Activated naive CD4-positive, alpha-beta T cell treated with anti-CD3 and anti-CD28 coated beads for 36 hours (primary cell): ENCODE results near the gene RBFOX2. TPM values are rescaled to one million over a fixed set of nuclear protein-coding genes. Genes with fewer than 3 reads are reported as not detected.

Source experiments
- CTCF ChIA-PET: fragments of 350-600 bp; sonication (Branson Sonifier 250); formaldehyde crosslinking; loops from one replicate; lab custom pipeline; 2021; ENCODE audit warnings: antibody characterized with exemption; lab: Charles Lee
- DNase-seq: peaks from one replicate; pipeline ENCODE4 v3.0.0-alpha.2; 2020
- H3K27ac Mint-ChIP-seq: one replicate; pipeline ENCODE4 v1.8.0; 2021; ENCODE audit warnings: mild to moderate bottlenecking, mixed read lengths
- H3K27me3 Mint-ChIP-seq: one replicate; pipeline ENCODE4 v1.8.0; 2021; ENCODE audit warnings: low read depth, mixed read lengths
- H3K36me3 Mint-ChIP-seq: one replicate; pipeline ENCODE4 v1.8.0; 2021; ENCODE audit warnings: low read depth, mixed read lengths
- H3K4me1 Mint-ChIP-seq: one replicate; pipeline ENCODE4 v1.8.0; 2021; ENCODE audit warnings: low read depth, mixed read lengths
- H3K4me3 Mint-ChIP-seq: one replicate; pipeline ENCODE4 v1.8.0; 2021; ENCODE audit warnings: mild to moderate bottlenecking, moderate library complexity, mixed read lengths
- H3K9me3 Mint-ChIP-seq: one replicate; pipeline ENCODE4 v1.8.0; 2021; ENCODE audit warnings: mixed read lengths
- intact Hi-C: fragments of 100-400 bp; cut with micrococcal nuclease; formaldehyde crosslinking; loops from one replicate; pipeline ENCODE4 v1.15.1; 2023
- total RNA-seq, 2 experiments: library from RNA; stranded (reverse); gene quantifications; one replicate each; pipeline ENCODE4 v1.2.3, GENCODE V29; 2021

Gene RBFOX2
- total RNA-seq, 2 experiments from 2014 or later = 3.3 to 4.3 TPM

DNA sequence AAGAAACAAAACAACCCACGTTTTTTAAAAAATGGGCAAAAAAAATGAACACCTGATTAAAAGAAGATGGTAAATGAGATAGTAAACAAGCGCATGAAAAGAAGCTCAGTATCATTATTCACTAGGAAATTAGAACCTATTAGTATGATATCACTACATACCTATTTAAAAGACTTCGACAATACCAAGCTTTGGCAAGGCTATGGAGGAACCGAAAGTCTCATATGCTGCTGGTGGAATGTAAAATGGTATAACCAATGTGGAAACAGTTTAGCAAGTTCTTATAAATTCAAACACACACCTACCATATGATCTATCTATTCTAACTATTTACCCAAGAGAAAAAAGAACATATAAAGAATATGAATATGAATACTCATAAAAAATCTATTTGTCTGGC, 167.2 kb downstream of the RBFOX2 start:
- no peak for DNase-seq
- no peaks in the 10 kb centered on the region for H3K36me3 Mint-ChIP-seq
- no peak overlapping the region for H3K27ac Mint-ChIP-seq
- intact Hi-C loops = no loop called here
- CTCF ChIA-PET = no interaction called here
- H3K9me3 Mint-ChIP-seq = no peaks in the 10 kb centered on the region
- no peaks in the 10 kb centered on the region for H3K27me3 Mint-ChIP-seq
- no peak overlapping the region for H3K4me3 Mint-ChIP-seq
- H3K4me1 Mint-ChIP-seq = no peaks in the 10 kb centered on the region

GRCh38 chr22:35860837-35861236, 167.8 kb downstream of the RBFOX2 start:
- CTCF ChIA-PET = interaction anchor here (1.0 kb wide), 1 partner anchor 24 kb away, joined by 3 read pairs; no protein-coding TSS in a partner anchor
- no peaks in the 10 kb centered on the region for H3K4me1 Mint-ChIP-seq
- H3K27ac Mint-ChIP-seq = no peak overlapping the region
- DNase-seq = no peak
- H3K4me3 Mint-ChIP-seq = no peak overlapping the region
- intact Hi-C loops = no loop called here
- H3K27me3 Mint-ChIP-seq = no peaks in the 10 kb centered on the region
- no peaks in the 10 kb centered on the region for H3K36me3 Mint-ChIP-seq
- no peaks in the 10 kb centered on the region for H3K9me3 Mint-ChIP-seq

DNA sequence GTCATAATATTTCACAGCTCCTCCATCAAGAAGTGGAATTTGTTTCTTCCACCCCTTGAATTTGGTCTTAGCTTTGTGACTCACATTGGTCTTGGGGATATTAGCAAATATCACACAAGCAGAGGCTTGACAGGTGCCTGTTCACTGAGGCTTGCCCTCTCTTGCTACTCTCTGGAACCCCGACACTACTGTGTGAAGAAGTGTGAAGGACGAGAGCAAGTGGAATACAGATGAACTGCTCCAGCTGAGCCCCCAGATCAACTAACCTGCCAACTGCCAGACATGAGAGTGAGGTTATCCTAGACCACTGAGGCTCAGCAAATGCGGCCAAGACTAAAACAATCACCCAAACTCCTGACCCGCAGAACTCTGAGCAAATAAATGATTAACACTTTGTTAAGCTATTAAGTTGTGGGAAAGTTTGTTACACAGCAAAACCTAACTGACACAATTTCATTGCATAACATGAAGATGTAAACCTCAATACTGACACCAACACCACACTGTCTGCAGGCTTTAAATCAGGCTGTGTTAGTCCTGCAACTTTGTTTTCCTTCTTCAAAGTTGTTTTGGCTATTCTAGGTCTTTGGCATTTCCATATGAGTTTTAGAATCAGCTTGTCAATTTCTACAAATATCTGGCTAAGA, 168.4 kb downstream of the RBFOX2 start:
- H3K4me1 Mint-ChIP-seq = no peaks in the 10 kb centered on the region
- CTCF ChIA-PET = interaction anchor here (1.0 kb wide), 1 partner anchor 24 kb away, joined by 3 read pairs; no protein-coding TSS in a partner anchor
- H3K27me3 Mint-ChIP-seq = no peaks in the 10 kb centered on the region
- H3K4me3 Mint-ChIP-seq = no peak overlapping the region
- no peaks in the 10 kb centered on the region for H3K9me3 Mint-ChIP-seq
- H3K27ac Mint-ChIP-seq = no peak overlapping the region
- no peak for DNase-seq
- H3K36me3 Mint-ChIP-seq = no peaks in the 10 kb centered on the region
- intact Hi-C loops = no loop called here

GRCh38 chr22:35854334-35854733, 174.3 kb downstream of the RBFOX2 start:
- no peaks in the 10 kb centered on the region for H3K9me3 Mint-ChIP-seq
- H3K36me3 Mint-ChIP-seq = no peaks in the 10 kb centered on the region
- DNase-seq = no peak
- H3K27me3 Mint-ChIP-seq = no peaks in the 10 kb centered on the region
- intact Hi-C loops = no loop called here
- CTCF ChIA-PET = no interaction called here
- H3K4me3 Mint-ChIP-seq = no peak overlapping the region
- no peak overlapping the region for H3K27ac Mint-ChIP-seq
- no peaks in the 10 kb centered on the region for H3K4me1 Mint-ChIP-seq

DNA sequence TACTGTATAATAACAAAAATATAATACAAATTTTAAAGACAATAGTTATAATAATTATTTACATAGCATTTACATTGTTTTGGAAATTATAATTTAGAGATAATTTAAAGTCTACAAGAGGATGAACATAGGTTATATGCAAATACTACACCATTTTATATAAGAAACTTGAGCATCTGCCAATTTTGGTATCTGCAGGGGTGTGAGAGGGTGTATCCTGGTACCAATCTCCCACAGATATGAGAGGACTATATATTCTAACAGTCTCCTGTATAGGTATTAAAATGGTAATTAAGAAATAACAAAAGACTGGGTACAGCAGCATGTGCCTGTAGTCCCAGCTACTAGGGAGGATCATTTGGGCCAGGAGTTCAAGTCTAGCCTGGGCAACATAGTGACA, 176.5 kb downstream of the RBFOX2 start:
- CTCF ChIA-PET = no interaction called here
- no peak for DNase-seq
- Mint-ChIP-seq H3K9me3 (no peaks in the 10 kb centered on the region), H3K27me3 (no peaks in the 10 kb centered on the region), H3K36me3 (no peaks in the 10 kb centered on the region), H3K4me1 (no peaks in the 10 kb centered on the region), H3K27ac (no peak overlapping the region), H3K4me3 (no peak overlapping the region)
- intact Hi-C loops = no loop called here

- no peak overlapping the region for H3K27ac Mint-ChIP-seq
- no peaks in the 10 kb centered on the region for H3K27me3 Mint-ChIP-seq
- CTCF ChIA-PET = no interaction called here
- no peaks in the 10 kb centered on the region for H3K36me3 Mint-ChIP-seq
- no peak overlapping the region for H3K4me3 Mint-ChIP-seq
- intact Hi-C loops = no loop called here
- H3K9me3 Mint-ChIP-seq = no peaks in the 10 kb centered on the region
- no peaks in the 10 kb centered on the region for H3K4me1 Mint-ChIP-seq
- no peak for DNase-seq
Observed at GRCh38 chr22:35850831-35851230, 177.8 kb downstream of the RBFOX2 start.

DNA sequence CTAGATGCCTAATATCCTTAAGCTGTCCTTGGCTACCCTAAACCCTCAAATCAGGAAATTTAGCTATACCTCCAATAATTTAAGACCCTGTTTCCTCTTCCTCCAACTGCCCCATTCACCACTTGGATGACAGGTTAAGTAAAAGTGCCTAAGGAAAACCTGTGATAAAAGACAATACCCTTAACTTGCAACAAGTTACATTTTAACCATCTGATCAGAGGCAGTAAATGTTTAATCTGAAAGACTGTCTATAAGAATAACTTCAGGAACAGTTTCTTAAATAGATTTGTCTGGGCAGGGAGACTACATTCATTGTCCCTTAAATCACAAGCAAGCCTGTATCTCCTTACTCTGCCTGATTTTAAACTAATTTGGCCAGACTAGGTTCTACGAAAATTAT, 181.8 kb downstream of the RBFOX2 start:
- DNase-seq = no peak
- no peaks in the 10 kb centered on the region for H3K36me3 Mint-ChIP-seq
- H3K9me3 Mint-ChIP-seq = no peaks in the 10 kb centered on the region
- H3K4me3 Mint-ChIP-seq = no peak overlapping the region
- intact Hi-C loops = no loop called here
- no peaks in the 10 kb centered on the region for H3K27me3 Mint-ChIP-seq
- no peak overlapping the region for H3K27ac Mint-ChIP-seq
- peaks cover 2% of the 10 kb centered on the region for H3K4me1 Mint-ChIP-seq
- CTCF ChIA-PET = interaction anchor here (1.5 kb wide), 1 partner anchor 219 kb away, joined by 3 read pairs; no protein-coding TSS in a partner anchor

- Mint-ChIP-seq H3K27ac (no peak overlapping the region), H3K27me3 (peaks cover under 1% of the 10 kb centered on the region), H3K4me1 (peaks cover 6% of the 10 kb centered on the region), H3K9me3 (no peaks in the 10 kb centered on the region), H3K4me3 (no peak overlapping the region), H3K36me3 (no peaks in the 10 kb centered on the region)
- DNase-seq = no peak
- intact Hi-C loops = no loop called here
- CTCF ChIA-PET = no interaction called here
Observed at GRCh38 chr22:35844886-35845285, 183.7 kb downstream of the RBFOX2 start.

DNA sequence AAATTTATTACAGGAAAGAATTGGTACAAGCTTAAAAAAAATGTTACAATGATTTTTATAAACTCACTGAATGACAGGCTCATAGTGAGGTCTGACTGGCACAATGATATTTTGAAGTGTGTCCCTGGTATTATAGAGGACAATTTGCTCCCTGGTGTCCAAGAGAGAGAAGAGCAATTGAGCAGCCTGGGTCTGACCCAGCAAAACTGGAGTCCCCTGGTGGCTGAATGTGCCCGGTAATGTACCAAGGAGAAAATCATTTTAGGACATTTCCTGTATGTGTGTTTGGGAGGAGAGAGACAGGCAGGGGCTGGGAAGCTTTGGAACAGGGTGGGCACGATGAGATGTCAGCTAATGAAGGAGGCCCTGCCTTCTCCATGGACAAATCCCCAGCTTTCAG, 185.7 kb downstream of the RBFOX2 start:
- H3K36me3 Mint-ChIP-seq = no peaks in the 10 kb centered on the region
- intact Hi-C loops = no loop called here
- H3K27me3 Mint-ChIP-seq = peaks cover 8% of the 10 kb centered on the region
- CTCF ChIA-PET = no interaction called here
- H3K9me3 Mint-ChIP-seq = no peaks in the 10 kb centered on the region
- H3K27ac Mint-ChIP-seq = no peak overlapping the region
- no peak for DNase-seq
- peaks cover 9% of the 10 kb centered on the region for H3K4me1 Mint-ChIP-seq
- H3K4me3 Mint-ChIP-seq = no peak overlapping the region

GRCh38 chr22:35842519-35842913, 186.1 kb downstream of the RBFOX2 start:
- Mint-ChIP-seq H3K4me1 (peaks cover 9% of the 10 kb centered on the region), H3K4me3 (no peak overlapping the region), H3K36me3 (no peaks in the 10 kb centered on the region), H3K9me3 (no peaks in the 10 kb centered on the region), H3K27me3 (peaks cover 8% of the 10 kb centered on the region), H3K27ac (no peak overlapping the region)
- DNase-seq = no peak
- CTCF ChIA-PET = no interaction called here
- intact Hi-C loops = no loop called here

DNA sequence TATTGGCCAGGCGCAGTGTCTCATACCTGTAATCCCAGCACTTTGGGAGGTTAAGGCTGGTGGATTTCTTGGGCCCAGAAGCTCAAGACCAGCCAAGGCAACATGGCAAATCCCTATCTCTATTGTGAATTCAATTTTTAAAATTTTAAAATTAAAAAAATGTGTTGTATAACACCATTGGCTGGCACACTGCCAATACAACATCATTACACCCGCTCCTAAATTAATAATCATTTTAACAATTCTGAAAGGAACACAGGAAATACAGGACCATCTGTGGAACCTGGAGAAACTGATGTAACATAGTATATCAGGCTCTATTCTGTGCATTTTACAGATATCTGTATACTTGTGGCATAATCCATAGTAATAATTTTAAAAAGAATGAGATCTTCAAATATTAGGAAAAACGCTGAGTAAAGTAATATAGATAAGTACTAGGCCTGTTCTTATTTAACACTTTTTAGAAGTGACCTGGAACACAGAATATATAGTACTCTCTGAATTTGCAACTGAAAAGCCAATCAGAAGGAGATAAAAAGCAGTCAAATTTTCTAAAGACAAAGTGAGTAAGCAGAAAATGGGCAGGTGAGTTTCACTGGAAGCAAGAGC, 186.6 kb downstream of the RBFOX2 start:
- Mint-ChIP-seq H3K27ac (no peak overlapping the region), H3K27me3 (peaks cover 8% of the 10 kb centered on the region), H3K4me3 (no peak overlapping the region), H3K36me3 (no peaks in the 10 kb centered on the region), H3K4me1 (peaks cover 9% of the 10 kb centered on the region), H3K9me3 (no peaks in the 10 kb centered on the region)
- no peak for DNase-seq
- CTCF ChIA-PET = interaction anchor here (0.8 to 1.4 kb wide), 3 partner anchors 214 to 225 kb away, joined by 3 to 5 read pairs (median 4); no protein-coding TSS in a partner anchor
- intact Hi-C loops = no loop called here

DNA sequence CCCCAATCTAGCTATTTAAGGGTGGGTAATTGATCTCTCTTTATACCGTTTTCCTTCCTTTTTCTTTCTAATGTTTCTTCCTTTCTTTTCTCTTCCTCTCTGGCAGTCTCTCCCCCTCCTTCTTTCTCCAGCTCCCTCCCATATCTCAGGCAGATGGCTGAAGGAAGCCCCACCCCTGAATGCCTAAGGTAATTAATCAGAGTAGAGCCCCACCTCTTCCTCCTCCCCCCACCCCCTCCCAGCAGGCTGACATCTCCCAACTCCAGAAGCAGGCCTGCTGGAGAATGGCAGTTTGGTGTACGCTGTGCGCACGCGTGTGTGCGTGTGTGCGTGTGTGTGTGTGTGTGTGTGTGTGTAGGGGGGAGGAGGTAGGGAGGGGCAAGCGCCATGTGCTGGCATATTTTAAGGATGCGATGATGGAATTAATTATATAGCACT, 188.3 kb downstream of the RBFOX2 start:
- H3K36me3 Mint-ChIP-seq = no peaks in the 10 kb centered on the region
- CTCF ChIA-PET = interaction anchor here (1.4 kb wide), 1 partner anchor 212 kb away, joined by 5 read pairs; no protein-coding TSS in a partner anchor
- no peak overlapping the region for H3K4me3 Mint-ChIP-seq
- peaks cover 24% of the 10 kb centered on the region for H3K4me1 Mint-ChIP-seq
- H3K27me3 Mint-ChIP-seq = peaks cover 8% of the 10 kb centered on the region
- peak; percentile 18 for DNase-seq
- H3K27ac Mint-ChIP-seq = no peak overlapping the region
- H3K9me3 Mint-ChIP-seq = no peaks in the 10 kb centered on the region
- intact Hi-C loops = no loop called here

GRCh38 chr22:35839841-35840301, 188.8 kb downstream of the RBFOX2 start:
- Mint-ChIP-seq H3K4me3 (no peak overlapping the region), H3K27ac (no peak overlapping the region)
- intact Hi-C loops = loop anchor here (1.0 to 10.0 kb wide), 3 partner anchors 83 to 285 kb away; no protein-coding TSS in a partner anchor

More at GRCh38 chr22:35839841-35840301, 188.8 kb downstream of the RBFOX2 start:
- Mint-ChIP-seq H3K4me1 (peaks cover 26% of the 10 kb centered on the region), H3K36me3 (no peaks in the 10 kb centered on the region), H3K27me3 (peaks cover 8% of the 10 kb centered on the region), H3K9me3 (no peaks in the 10 kb centered on the region)
- CTCF ChIA-PET = no interaction called here
- DNase-seq = no peak
